ENCODE measurements around the gene NEDD1.

NEDD1 gene

GRCh38 chr12:96906849-96907670 lies at the start of gene NEDD1:
TSS of gene NEDD1 (plus strand) at chr12:96907257. CDS start at chr12:96909760, 2,503 bp downstream.
- DNase-seq (ENCODE audit: low read depth) = peak; percentile 73

- no peak for DNase-seq (ENCODE audit: low read depth)
Observed at GRCh38 chr12:96858162-96858561, 48.9 kb upstream of the NEDD1 start.

GRCh38 chr12:96861656-96862055 lies 45.4 kb upstream of the NEDD1 start:
- DNase-seq (ENCODE audit: low read depth) = no peak

GRCh38 chr12:96862326-96862725 lies 44.7 kb upstream of the NEDD1 start:
- no peak for DNase-seq (ENCODE audit: low read depth)

- DNase-seq (ENCODE audit: low read depth) = no peak
Observed at GRCh38 chr12:96864335-96864734, 42.7 kb upstream of the NEDD1 start.

- no peak for DNase-seq (ENCODE audit: low read depth)
Observed at GRCh38 chr12:96866801-96867590, 40.1 kb upstream of the NEDD1 start.

- DNase-seq (ENCODE audit: low read depth) = no peak
Observed at GRCh38 chr12:96870946-96871345, 36.1 kb upstream of the NEDD1 start.

- no peak for DNase-seq (ENCODE audit: low read depth)
Observed at GRCh38 chr12:96872961-96873360, 34.1 kb upstream of the NEDD1 start.

- no peak for DNase-seq (ENCODE audit: low read depth)
Observed at GRCh38 chr12:96874211-96874610, 32.8 kb upstream of the NEDD1 start.

- no peak for DNase-seq (ENCODE audit: low read depth)
Observed at GRCh38 chr12:96876966-96877365, 30.1 kb upstream of the NEDD1 start.

GRCh38 chr12:96878704-96879103 lies 28.4 kb upstream of the NEDD1 start:
- no peak for DNase-seq (ENCODE audit: low read depth)

- DNase-seq (ENCODE audit: low read depth) = no peak
Observed at GRCh38 chr12:96879301-96879700, 27.8 kb upstream of the NEDD1 start.

GRCh38 chr12:96880220-96880619 lies 26.8 kb upstream of the NEDD1 start:
- DNase-seq (ENCODE audit: low read depth) = no peak

GRCh38 chr12:96881608-96882007 lies 25.4 kb upstream of the NEDD1 start:
- no peak for DNase-seq (ENCODE audit: low read depth)

- no peak for DNase-seq (ENCODE audit: low read depth)
Observed at GRCh38 chr12:96882862-96883261, 24.2 kb upstream of the NEDD1 start.

GRCh38 chr12:96883571-96883970 lies 23.5 kb upstream of the NEDD1 start:
- no peak for DNase-seq (ENCODE audit: low read depth)

- no peak for DNase-seq (ENCODE audit: low read depth)
Observed at GRCh38 chr12:96886998-96887677, 19.9 kb upstream of the NEDD1 start.

GRCh38 chr12:96889273-96889933 lies 17.7 kb upstream of the NEDD1 start:
- no peak for DNase-seq (ENCODE audit: low read depth)

- DNase-seq (ENCODE audit: low read depth) = no peak
Observed at GRCh38 chr12:96890331-96890730, 16.7 kb upstream of the NEDD1 start.

- DNase-seq (ENCODE audit: low read depth) = no peak
Observed at GRCh38 chr12:96892104-96892503, 15.0 kb upstream of the NEDD1 start.

- DNase-seq (ENCODE audit: low read depth) = no peak
Observed at GRCh38 chr12:96897421-96897820, 9.6 kb upstream of the NEDD1 start.

GRCh38 chr12:96901175-96901574 lies 5.9 kb upstream of the NEDD1 start:
- no peak for DNase-seq (ENCODE audit: low read depth)
